CD4-positive, alpha-beta T cell treated with Interleukin-15 for 1 hour (primary cell): ENCODE results near the gene AIF1.

Experiments used
- DNase-seq: peaks from one replicate; pipeline ENCODE4 v3.0.0-alpha.2; 2020

AIF1 gene

DNA sequence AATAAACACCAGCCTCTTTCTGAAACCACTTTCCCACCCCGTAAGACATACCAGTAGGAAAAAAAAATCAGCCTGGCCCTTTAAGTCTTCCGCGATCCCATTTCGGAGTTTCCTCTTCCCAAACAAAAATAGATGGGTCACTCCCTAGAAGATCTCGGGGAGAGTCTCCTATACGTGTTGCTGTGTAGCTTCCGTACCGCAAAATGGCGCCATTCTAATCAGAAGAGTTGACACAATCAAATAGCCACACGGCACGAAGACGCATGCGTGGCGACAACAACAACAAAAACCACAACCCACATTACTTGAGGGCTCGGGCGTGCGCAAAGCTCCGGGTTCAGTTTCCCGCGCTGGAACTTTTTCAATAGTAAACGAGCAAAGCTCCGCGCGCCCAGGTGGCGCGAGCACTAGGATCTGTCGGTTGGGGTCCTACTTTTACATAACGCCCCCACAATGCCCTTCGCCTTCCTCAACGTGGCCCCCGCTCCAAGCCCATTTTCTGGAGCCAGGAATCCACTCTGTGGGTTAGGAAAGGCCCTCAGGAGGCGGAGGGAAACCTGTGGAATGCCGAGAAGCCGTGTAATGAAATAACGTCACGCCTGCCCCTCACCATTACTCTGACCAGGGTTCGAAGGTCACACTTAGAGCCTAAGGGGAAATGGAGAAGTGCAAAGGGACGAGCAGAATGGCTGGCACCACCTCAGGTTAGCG lies 49.9 kb downstream of the AIF1 start, which contains the start of gene GPANK1:
Gene GPANK1, minus strand, starts transcription at position 208 of the 711 bp plus-strand sequence. CDS start 519 bp downstream, outside the sequence.
- peak; percentile 93 for DNase-seq

DNA sequence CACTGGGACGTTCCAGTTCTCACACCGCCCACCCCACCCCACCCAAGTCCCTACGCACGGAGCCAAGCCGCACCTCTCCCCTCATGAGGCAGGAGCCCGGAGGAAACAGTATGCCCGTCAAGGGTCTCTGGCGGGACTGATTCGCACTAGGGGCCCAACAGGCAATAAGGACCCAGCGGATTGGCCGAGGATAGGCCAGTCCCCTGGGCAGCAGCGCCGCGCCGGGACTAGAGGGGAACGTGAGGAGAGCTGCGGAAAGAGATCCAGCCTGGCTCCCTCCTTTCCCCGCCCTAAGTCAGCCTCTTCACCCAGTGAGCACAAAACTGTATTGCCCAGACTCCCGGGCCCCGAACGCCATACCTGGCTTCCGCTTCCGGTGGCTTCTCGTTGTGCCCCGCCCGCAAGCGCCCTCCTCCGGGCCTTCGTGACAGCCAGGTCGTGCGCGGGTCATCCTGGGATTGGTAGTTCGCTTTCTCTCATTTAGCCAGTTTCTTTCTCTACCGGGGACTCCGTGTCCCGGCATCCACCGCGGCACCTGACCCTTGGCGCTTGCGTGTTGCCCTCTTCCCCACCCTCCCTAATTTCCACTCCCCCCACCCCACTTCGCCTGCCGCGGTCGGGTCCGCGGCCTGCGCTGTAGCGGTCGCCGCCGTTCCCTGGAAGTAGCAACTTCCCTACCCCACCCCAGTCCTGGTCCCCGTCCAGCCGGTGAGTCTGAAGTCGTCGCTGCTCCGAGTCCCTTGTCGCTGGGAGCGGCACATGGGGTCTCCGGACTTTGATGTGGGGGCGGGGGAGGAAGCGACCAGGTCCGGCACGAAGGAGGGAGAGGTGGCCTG lies 50.7 kb downstream of the AIF1 start, which contains the start of gene CSNK2B:
Gene CSNK2B, plus strand, starts transcription at position 580 of the 836 bp plus-strand sequence. CDS start 752 bp downstream, outside the sequence.
- DNase-seq: peak; percentile 98

DNA sequence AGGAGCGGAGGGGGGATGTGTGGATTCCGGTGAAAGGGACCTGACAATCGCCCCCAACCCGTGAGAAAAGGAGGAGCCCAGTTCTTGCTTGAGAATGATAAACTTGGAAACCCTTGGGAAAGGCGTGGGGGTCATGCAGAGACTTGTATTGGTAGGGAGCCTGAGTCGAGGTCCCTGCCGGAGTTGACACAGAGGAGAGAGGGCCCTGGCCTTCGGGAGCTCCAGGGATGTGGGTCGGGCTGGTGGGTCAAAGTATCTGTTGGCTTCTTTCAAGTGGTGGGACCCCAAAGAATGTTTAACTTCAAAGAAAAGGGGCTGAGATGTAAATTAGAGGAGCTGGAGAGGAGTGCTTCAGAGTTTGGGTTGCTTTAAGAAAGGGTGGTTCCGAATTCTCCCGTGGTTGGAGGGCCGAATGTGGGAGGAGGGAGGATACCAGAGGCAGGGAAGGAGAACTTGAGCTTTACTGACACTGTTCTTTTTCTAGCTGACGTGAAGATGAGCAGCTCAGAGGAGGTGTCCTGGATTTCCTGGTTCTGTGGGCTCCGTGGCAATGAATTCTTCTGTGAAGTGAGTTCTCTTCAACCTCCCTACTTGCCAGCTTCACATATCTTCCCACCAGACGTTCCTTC lies 51.4 kb downstream of the AIF1 start:
- DNase-seq: no peak
